NCI-H187 (cell line): ENCODE results near the gene SNX17.
A peak's percentile ranks its signal among the peaks of the same experiment; 100 is the strongest.
"Not testable (repeated sequence)": the region's sequence is repeated elsewhere in the genome, so short reads cannot be mapped to it uniquely, and the experiment has no call there.

Experiments
- DNase-seq, 2 experiments: peaks; one replicate each; lab custom pipeline; 2025; lab: John Stamatoyannopoulos, UW

The SNX17 gene, protein sequence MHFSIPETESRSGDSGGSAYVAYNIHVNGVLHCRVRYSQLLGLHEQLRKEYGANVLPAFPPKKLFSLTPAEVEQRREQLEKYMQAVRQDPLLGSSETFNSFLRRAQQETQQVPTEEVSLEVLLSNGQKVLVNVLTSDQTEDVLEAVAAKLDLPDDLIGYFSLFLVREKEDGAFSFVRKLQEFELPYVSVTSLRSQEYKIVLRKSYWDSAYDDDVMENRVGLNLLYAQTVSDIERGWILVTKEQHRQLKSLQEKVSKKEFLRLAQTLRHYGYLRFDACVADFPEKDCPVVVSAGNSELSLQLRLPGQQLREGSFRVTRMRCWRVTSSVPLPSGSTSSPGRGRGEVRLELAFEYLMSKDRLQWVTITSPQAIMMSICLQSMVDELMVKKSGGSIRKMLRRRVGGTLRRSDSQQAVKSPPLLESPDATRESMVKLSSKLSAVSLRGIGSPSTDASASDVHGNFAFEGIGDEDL

DNA sequence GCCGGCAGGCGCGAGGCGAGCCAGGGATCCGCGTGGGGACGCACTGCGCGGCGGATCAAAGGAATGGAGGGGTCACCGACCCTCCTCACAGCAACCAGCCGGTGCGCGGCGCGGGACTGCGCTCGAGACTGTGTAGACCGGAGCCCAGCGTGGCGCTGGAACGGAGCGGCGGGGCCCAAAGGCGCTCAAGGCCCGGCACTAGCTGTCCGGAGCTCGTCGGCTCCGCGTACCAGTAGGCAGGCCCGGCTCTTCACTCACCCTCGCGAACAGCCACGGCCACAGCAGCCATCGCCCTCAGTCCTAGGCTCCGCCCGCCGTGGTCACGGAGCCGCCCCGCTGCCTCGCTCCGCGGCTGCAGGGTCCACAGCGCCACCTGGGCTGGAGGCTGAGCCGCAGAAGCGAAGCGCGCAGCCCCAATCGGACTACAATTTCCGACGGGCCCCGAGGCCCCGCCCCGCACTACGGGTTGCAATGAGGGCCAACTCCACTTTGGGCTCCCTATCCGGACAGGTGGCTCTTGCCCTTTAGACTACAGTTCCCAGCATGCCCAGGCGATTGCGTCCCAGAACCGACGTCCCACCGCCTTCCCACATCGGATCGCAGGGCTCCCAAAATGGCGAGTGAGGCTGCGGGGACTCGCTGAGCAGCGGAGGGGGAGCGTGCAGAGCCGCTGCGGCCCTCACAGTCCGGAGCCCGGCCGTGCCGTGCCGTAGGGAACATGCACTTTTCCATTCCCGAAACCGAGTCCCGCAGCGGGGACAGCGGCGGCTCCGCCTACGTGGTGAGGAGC is at the start of gene SNX17, which contains the start of gene EIF2B4:
Gene SNX17 (plus strand): TSS at position 591 of the 790 bp plus-strand sequence. CDS start 128 bp downstream, at position 719.
Gene EIF2B4 (minus strand): TSS at position 313 of the 790 bp plus-strand sequence. CDS start 24 bp downstream, at position 289.
- DNase-seq: peak; percentile 96 to 98

DNA sequence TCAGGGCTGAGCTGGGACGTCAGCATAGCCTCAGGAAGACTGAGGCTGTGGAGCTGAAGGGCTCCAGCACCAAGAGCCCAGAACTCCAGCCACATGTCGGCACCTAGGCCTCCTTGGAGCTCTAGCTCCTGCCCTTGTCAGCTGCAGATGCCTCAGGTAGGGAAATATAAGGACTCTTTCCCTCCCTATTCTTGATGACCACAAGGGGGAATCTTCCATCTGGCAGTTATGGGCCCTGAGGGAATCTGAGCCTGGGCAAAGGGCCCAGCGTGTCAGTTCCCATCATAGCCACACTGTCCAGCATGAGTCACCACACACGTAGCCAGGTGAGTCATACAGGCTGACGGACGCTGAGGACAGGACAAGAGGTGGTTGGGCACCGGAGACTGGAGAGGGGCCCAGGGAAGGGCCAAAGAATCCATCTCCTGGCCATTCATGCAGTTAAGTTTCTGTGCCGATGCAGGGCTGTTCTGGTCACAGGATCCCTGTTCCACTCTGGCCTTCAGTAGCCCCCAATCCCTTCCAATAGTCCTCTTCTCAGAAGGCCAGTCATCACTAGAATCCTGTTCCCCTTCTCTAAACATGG is 49.4 kb upstream of the SNX17 start:
- DNase-seq: no peak

DNA sequence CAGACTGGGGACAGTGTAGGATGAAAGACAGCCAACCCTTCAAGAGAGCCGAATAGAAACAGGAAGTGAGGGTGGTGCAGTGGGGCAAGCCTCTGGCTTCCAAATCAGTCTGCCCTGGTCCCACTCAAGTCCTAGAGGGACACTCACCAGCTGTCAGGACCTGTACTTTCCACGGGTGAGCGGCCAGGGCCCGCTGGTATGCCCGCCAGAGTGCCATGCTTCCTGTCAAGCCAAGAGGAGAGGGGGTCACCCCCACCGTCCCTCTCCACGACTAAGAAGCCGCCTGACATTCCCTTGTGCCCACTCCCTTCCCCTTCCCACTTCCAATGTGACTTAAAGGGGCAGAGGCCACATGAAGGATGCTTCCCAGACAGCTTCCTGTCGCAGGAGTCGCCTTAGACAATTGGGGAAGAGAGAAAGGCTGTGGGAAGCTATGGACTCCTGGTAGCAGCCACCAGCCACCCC is 48.1 kb upstream of the SNX17 start:
- no peak for DNase-seq

DNA sequence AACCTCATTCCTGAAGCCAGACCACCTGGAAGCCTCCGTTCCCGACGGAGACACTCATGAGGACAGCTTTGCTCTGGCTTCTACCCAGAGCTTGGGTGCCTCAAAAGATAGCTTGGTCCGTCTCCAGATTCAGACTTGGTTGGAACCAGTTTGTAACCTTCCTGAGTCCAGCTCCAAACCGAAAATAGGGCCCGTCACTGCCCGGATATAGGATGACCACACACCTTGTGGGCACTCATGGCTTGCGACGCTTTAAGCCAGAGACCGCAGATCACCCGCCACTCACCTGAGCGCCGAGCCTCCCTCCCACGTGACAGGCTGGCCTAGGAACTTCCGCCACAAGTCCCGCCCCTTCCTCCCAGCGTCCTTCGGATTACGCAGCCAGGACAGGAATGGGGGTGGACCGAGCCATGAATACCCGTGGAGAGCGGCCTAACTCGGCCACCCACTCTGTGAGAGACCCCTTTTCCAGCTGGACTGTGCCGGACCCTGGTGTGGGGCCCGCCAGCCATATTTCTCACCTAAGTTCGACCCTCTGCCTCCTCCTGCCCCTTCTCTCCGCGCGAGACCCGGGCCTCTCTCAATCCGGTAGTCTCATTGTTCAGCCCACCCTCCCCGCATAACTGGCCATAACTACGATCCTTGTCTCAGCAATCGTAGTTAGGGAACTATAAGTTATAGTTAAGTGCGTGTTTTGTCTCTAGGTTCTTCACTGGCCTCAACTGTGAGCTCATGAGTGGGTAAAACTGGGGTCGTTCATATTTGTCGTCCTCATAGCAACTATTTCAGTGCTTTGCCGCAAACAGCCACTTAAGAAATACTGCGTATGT is 47.4 kb upstream of the SNX17 start, which contains the start of gene MPV17:
Gene MPV17 (minus strand): TSS at position 332 of the 830 bp plus-strand sequence. CDS start 580 bp downstream, outside the sequence.
- peak; percentile 69 to 89 for DNase-seq

DNA sequence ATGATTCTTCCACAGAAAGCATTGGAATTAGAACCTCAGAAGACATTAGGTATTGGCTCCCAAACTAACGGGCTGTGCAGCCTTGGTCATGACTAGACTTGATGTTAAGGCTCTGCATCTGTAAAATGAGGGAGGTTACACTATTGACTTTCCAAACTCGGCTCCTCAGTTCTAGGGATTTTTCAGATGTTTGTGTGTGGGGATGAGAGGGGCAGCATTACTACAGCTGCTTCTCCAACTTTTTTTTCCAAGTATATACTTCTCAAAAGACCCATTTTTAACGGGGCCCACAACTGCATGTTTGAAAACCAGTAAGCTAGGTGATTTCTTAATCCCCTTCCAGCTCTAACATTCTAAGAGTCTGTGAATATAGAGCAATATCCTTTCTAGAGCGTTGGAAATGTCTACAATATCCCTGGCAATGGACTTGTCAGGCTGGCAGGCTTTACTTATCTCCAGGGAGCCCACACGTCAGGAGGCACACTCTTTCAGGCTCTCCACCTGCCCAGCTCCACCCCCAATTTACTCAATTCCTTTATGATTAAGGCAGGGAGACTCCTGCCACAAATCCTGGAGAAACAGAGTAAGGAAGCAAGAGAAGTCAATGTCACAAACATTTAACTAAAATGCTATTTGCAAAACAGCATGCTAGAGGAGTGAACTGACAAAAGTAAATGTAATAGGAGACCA is 46.7 kb upstream of the SNX17 start:
- DNase-seq: no peak

DNA sequence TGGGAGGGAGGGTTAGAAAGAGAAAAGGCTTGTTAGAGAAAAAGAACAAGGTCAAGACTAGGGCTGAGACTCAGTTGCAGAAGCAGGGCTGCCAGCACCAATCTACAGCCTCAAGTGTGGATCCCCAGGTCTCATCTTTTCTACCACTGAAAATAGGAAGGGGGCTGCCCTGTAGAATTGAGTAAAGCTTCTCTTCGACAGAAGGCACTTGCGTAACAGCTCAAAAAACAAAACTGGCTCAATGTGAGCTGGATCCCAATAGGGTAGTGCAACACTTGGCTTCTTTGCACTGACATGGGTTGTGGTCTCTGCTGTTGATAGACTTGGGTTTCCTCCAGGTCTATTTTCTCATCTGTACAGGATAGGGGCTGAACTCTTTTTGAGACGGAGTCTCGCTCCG is 45.7 kb upstream of the SNX17 start:
- no peak for DNase-seq

DNA sequence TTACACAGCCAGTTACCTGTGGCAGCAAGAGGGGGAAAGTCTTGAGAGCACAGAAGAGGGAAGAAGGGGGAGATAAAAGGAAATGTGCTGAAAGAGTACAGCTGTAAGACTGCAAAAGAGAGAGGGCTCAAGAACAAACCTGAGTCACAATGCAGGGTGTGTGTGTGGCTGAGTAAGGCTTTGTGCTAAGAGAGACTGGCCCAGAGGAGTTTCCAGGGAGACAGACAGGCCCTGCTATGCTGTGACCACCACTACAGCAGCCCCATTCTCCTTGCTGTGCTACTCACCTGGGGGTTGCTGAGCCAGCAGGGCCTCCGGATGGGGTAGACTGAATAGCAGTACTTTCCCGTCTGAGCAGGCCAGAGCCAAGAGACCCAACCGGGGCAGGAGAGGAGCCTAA is 35.1 kb upstream of the SNX17 start:
- no peak for DNase-seq

DNA sequence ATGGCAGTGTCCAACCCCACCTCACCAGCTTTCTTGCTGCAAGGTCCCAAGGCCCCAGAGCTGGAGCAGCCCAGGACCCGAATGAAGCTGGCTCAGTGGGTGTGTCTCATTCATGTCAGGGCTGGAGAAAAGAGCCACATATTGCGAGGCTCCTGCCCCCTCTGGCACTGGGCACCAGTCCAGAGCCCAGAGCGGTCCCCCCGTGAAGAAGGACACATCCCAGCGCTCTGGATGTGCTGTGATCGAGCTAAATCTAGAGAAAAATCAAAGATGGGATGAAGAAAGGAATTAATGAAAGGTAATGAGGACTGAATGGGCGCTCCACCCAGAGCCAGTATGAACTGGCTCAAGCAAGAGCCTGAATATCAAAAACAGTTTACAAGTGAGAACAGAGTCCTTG is 34.2 kb upstream of the SNX17 start:
- DNase-seq: no peak

DNA sequence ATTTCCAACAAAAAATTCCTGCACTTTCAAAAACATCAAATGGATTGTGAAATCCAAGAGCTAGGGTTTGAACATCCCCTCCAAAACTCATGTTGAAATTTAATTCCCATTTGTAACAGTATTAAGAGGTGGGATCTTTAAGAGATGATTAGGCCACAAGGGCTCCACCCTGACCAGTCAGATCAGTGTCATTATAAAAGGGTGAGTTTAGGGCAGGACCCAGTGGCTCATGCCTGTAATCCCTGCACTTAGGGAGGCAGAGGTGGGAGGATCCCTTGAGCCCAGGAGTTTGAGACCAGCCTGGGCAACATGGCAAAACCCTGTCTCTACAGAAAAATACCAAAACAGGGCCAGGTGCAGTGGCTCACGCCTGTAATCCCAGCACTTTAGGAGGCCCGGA is 22.8 kb upstream of the SNX17 start:
- no peak for DNase-seq

DNA sequence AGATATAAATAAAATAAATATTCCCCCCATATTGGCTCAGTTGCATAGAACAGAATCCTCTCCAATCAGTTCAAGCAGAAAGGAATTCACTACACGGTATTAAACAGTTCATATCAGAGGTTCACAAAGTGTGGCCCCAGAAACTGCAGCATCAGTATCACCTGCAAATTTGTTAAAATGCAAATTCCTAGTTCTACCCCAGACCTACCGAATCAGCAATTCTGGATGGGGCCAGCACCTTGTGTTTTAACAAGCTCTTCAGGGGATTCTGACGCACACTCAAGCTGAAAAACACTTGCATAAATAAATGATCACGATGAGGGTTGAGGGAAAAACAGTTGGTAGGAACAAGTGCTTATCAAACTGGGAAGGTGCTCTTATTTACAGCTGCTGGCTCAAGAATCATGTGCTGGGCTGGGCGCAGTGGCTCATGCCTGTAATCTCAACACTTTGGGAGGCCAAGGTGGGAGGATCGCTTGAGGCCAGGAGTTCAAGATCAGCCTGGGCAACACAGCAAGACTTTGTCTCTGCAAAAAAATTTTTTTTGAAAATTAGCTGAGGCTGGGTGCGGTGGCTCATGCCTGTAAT is 20.2 kb upstream of the SNX17 start:
- DNase-seq: no peak

DNA sequence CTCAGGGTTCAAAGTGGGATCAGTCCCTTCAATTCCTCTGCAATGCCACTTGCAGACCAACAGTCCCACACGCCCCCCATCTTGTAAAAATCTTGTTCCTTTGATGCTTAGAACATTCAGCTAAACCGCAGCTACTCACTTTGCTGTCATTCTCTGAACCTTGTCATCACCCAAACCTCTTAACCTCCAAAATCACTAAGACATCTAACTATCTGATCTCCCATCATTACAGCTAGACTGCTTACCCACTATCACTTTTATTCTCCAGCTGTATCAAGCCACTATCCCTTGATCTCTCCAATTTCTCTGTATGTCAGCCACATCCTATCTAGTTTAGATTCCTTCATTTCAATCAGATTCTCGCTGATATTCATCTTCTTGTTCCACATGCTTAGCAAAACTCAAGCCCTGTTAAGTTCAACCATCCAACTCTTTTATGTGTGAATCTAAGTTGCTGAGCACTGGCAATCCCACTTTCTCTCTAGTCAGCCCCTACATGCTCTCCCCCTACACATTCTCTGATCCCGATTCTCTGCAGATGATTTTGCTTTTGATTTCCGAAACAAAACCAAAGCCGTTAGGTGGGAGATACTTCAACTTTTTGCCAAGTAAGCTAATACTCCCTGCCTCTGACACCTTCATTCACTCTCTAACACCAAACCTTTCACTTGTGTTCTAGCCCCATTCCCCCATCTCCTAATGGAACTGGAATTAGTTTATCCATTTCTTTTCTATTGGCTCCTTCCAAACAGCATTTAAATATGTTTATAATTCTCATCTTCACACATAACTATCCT is 18.4 kb upstream of the SNX17 start:
- no peak for DNase-seq

DNA sequence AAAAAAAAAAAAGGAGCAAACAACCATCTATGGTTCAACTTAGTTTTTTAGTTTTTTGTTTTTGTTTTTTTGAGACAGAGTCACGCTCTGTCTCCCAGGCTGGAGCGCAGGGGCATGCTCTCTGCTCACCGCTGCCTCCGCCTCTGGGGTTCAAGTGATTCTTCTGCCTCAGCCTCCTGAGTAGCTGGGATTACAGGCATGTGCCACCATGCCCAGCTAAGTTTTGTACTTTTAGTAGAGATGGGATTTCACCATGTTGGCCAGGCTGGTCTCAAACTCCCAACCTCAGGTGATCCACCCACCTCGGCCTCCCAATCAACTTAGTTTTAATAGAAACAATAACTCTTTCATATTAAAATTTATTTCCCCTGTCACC is 17.0 kb upstream of the SNX17 start:
- not testable (repeated sequence) for DNase-seq

DNA sequence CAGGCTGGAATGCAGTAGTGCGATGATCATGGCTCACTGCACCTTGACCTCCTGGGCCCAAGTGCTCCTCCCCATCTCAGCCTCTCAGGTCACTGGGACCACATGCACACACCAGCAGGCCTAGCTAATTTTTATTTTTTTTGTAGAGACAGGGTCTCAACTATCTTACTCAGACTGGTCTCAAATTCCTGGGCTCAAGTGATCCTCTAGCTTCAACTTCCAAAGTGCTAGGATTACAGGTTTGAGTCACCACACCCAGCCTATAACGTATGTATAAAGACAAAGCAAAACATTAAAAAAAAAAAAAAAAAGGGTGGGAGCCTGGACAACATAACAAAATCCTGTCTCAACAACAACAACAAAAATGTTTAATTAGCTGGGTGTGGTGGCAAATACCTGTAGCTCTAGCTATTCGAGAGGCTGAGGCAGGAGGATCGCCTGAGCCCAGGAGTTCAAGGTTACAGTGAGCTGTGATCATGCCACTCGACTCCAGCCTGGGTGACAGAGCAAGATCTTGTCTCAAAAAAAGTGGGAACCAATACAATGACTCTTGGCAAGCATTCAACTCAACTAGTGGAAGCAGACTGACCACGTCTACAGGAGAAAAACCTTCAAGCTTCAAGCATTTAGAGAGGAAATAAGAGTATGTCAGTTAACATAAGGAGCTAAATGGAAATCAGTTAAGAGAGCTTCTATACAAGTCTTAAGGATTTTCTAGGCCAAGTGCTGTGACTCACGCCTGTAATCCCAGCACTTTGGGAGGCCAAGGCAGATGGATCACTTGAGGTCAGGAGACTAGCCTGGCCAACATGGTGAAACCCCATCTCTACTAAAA is 16.4 kb upstream of the SNX17 start:
- no peak for DNase-seq

DNA sequence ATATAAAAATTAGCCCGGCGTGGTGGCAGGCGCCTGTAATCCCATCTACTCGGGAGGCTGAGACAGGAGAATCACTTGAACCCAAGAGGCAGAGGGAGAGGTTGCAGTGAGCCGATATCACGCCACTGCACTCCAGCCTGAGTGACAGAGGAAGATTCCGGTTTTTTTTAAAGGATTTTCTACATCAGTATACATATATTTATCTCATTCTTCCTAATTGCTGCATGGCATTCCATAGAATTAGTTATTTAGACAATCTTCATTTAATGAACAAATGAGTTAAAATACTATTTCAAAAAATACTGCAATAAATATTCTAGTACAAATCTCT is 15.9 kb upstream of the SNX17 start:
- DNase-seq: no peak

DNA sequence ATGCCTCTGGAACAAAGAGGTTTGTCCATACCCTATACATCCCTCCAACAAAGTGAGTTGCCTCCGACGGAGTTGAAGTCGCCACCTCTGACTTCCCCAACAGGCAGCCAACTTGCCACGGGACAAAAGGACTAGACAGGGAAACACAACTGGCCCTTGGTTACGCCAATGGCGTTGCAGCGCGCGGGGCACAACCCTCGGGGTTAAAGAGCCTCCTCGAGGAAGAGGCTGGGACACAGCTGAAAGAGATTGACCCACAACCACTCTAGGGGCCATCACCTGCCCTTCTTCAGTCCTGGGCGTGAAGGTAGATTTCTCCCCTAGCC is 14.4 kb upstream of the SNX17 start:
- no peak for DNase-seq

DNA sequence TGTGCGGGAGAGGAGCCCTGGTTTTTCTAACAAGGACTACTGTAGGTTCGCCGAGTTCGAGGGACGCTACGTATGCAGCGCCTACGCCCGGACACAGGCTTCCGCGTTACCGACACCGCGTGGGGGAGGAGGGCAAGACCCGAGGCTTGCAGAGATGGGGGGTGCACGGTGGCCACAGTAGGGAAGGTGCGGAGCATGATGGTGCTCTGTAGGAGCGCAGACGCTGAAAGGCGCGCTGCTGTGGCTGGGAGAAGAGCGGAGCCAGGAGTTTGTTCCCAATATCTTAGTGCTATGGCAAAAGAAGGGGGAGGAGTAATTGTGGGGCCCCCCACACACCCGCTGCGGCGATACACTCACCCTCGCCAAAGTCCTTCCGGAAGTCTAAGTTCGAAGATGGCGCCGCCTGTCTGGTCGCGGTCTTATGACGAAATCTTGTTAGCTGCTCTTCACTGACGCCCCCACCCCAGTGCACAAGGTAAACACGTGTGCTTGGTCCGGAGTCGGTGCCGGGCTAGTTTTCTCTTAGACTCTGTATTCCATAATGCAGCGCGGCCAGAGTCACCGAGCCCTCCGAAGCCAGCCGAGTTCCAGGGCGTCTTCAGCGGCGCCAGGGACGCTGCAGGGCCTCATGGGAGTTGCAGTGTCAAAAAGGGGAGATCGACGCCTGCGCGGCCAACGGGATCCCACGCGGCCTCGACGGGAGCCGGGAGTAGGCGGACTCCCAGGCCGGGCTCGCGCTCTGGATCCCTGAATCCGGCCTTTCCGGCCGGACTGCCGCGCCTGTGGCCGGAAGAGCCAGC is 13.8 kb upstream of the SNX17 start, which contains the start of gene GTF3C2:
Gene GTF3C2 (minus strand): TSS at position 383 of the 800 bp plus-strand sequence. CDS start 13,210 bp downstream, outside the sequence.
- peak; percentile 94 to 96 for DNase-seq

DNA sequence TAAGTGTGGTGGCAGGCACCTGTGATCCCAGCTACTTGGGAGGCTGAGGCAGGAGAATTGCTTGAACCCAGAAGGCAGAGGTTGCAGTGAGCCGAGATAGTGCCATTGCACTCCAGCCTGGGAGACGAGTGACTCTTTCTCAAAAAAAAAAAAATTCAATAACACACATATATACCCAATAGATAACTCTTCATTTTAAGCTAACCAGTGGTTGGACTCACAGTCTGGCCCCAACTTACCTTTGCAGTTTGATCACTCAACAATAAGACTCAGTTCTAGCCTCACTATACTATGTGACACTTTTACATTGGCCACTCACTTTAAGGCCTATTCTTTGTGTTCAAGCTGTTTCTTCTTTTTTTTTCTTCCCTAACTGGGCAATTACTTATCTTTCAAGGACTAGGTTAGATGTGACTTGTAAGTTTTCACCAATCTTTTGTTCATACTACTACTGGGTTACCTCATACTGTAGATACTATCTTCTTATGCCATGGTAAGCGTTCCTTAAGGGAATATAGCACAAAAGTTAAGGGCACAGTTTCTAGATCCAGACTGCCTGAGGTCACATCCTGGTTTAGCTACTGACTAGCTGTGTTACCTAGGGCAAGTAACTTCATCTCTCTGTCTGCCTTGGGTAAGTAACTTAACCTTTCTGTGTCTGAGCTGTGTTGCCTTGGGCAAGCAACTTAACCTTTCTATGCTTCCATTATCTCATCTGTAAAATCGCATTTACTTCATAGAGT is 7.6 kb upstream of the SNX17 start:
- no peak for DNase-seq
